ACC112 (cell line): ENCODE data around the gene ZFAND5.
A peak's percentile ranks its signal among the peaks of the same experiment; 100 is the strongest.

Experiments
- H2AFZ ChIP-seq: fragments of 200-600 bp; sonication (generic); one replicate; pipeline ENCODE4 v1.6.0; 2017; ENCODE audit warnings: antibody characterized with exemption, low read length; ENCODE audit not compliant: unreplicated experiment
- H3K27ac ChIP-seq: fragments of 200-600 bp; sonication (generic); 2 replicates; pipeline ENCODE4 v1.5.1; 2014; ENCODE audit warnings: low read depth, mild to moderate bottlenecking, antibody characterized with exemption, low read length, moderate library complexity
- H3K27me3 ChIP-seq: fragments of 200-600 bp; sonication (generic); 2 replicates; pipeline ENCODE4 v1.6.1; 2014; ENCODE audit warnings: mild to moderate bottlenecking, antibody characterized with exemption, low read length, moderate library complexity, mixed read lengths; ENCODE audit not compliant: insufficient read depth
- H3K36me3 ChIP-seq: fragments of 200-600 bp; sonication (generic); 2 replicates; pipeline ENCODE4 v1.6.1; 2016; ENCODE audit warnings: mild to moderate bottlenecking, antibody characterized with exemption, low read length, moderate library complexity, mixed read lengths; ENCODE audit not compliant: insufficient read depth
- H3K4me1 ChIP-seq: fragments of 200-600 bp; sonication (generic); one replicate; pipeline ENCODE4 v1.6.1; 2016; ENCODE audit warnings: low read length, mixed read lengths; ENCODE audit not compliant: insufficient read depth, unreplicated experiment, control insufficient read depth
- H3K4me3 ChIP-seq: fragments of 200-600 bp; sonication (generic); 2 replicates; pipeline ENCODE4 v1.5.1; 2014; ENCODE audit warnings: mild to moderate bottlenecking, low read depth, low read length
- H3K79me2 ChIP-seq: fragments of 200-600 bp; sonication (generic); one replicate; pipeline ENCODE4 v1.6.0; 2016; ENCODE audit warnings: low read length; ENCODE audit not compliant: control insufficient read depth, unreplicated experiment, insufficient read depth

ZFAND5 gene

DNA sequence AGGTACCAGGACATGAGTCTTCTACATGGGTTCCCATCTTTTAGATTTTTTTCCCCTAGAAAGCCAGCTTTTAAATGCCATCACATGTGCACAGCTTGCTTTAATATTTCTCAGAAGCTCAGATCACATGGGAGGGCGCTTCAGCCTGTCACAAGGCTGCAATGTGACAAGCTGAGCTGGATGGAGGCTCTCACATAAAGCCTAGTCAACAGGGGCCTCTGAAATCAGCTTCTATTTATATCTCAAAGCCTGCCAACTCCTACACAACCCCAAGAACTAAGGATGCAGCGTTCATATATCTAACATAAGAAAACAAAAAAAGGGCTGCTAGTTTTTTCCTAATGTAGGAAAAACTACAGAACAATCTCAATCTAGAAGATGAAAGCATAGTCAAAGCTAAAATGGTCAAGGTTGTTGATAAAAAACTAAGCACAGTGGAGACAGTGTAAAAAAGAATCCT, 2.3 kb downstream of the ZFAND5 start:
- Histone ChIP-seq H3K27me3 (no peaks in the 10 kb centered on the region), H2AFZ (no peak overlapping the region), H3K79me2 (peaks cover 73% of the 10 kb centered on the region), H3K4me1 (peaks cover 42% of the 10 kb centered on the region), H3K27ac (peak overlapping the region; percentile 100), H3K36me3 (peaks cover 31% of the 10 kb centered on the region), H3K4me3 (peak overlapping the region; percentile 96)

DNA sequence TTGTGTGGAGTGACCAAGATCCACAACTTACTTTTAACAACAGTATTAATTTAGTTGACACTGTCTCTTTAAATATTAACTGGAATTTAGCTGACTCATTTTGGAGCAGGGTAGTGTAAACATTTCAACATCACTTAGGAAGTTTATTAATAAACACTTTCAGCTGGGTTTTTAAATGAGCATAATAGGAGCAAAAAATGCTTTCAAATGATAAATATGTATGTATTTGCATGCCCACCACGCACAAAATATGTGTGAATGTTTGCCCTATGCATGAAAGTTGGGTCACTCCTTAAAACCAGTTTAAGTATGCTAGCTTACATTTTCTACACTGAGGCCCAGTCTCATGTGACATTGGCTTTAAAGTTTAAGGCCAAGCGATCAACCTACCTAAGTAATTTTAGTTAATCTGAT, 2.9 kb downstream of the ZFAND5 start:
- Histone ChIP-seq H3K79me2 (peaks cover 79% of the 10 kb centered on the region), H3K36me3 (peaks cover 36% of the 10 kb centered on the region), H3K27ac (peak overlapping the region; percentile 100), H3K4me3 (peak overlapping the region; percentile 96), H3K4me1 (peaks cover 47% of the 10 kb centered on the region), H3K27me3 (no peaks in the 10 kb centered on the region), H2AFZ (no peak overlapping the region)

- Histone ChIP-seq H3K4me1 (peaks cover 49% of the 10 kb centered on the region), H2AFZ (no peak overlapping the region), H3K36me3 (peaks cover 46% of the 10 kb centered on the region), H3K27me3 (no peaks in the 10 kb centered on the region), H3K27ac (0 out of 2 replicates have a peak overlapping the region, but pooled peaks have one; percentile 100), H3K79me2 (peaks cover 87% of the 10 kb centered on the region), H3K4me3 (peak overlapping the region; percentile 96)
Observed at GRCh38 chr9:72361217-72361616, 3.8 kb downstream of the ZFAND5 start.

DNA sequence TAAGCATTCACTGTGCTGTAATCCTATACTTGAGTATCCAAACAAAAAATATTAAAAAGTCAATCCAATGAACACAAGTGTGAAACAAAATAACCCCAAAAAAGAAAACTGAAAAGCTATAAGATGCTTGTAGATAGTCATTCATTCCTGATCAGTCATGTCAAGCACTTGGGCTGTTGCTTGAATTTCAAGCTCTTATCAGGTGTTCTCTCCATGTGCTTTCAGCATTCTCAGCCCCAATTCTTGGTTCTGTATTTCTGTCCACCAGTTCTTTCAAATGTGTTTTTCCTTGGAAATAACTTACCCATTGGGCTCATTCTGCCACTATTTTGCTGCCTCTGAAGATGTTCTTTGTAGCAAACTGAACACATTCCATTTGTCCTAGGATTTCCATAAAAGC, 4.7 kb downstream of the ZFAND5 start:
- H3K4me3 ChIP-seq: no peak overlapping the region
- peaks cover 90% of the 10 kb centered on the region for H3K79me2 ChIP-seq
- no peak overlapping the region for H2AFZ ChIP-seq
- peaks cover 45% of the 10 kb centered on the region for H3K4me1 ChIP-seq
- peaks cover 55% of the 10 kb centered on the region for H3K36me3 ChIP-seq
- no peak overlapping the region for H3K27ac ChIP-seq
- H3K27me3 ChIP-seq: no peaks in the 10 kb centered on the region

GRCh38 chr9:72356041-72356582, 8.9 kb downstream of the ZFAND5 start:
- Histone ChIP-seq H3K27ac (no peak overlapping the region), H3K4me3 (no peak overlapping the region), H3K27me3 (no peaks in the 10 kb centered on the region), H2AFZ (no peak overlapping the region), H3K4me1 (peaks cover 47% of the 10 kb centered on the region), H3K36me3 (peaks cover 62% of the 10 kb centered on the region), H3K79me2 (peaks cover 51% of the 10 kb centered on the region)

DNA sequence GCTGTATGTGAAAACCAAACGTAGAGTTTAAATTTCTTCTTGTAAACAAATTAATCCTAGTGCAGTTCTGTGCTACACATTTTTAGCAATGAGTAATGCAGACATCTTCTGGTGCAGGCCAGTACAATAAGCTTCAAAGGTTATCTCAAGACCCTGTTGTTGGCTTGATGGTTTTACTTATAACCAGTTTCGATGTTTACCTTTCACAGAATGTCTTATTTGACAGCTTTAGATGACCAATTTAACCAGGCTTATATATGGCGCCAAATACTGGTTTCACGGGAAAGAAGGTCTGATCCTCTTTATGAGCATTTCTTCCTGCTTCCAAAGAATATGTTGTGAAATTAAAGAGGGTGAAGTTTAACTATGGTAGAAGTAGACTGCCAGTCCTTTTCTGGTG, 9.9 kb downstream of the ZFAND5 start:
- Histone ChIP-seq H3K27me3 (no peaks in the 10 kb centered on the region), H3K79me2 (peaks cover 42% of the 10 kb centered on the region), H3K36me3 (peaks cover 56% of the 10 kb centered on the region), H2AFZ (no peak overlapping the region), H3K4me3 (no peak overlapping the region), H3K27ac (no peak overlapping the region), H3K4me1 (peaks cover 38% of the 10 kb centered on the region)

- Histone ChIP-seq H2AFZ (no peak overlapping the region), H3K27ac (no peak overlapping the region), H3K36me3 (peaks cover 51% of the 10 kb centered on the region), H3K4me1 (peaks cover 33% of the 10 kb centered on the region), H3K4me3 (no peak overlapping the region), H3K27me3 (no peaks in the 10 kb centered on the region), H3K79me2 (peaks cover 37% of the 10 kb centered on the region)
Observed at GRCh38 chr9:72354704-72355103, 10.3 kb downstream of the ZFAND5 start.

DNA sequence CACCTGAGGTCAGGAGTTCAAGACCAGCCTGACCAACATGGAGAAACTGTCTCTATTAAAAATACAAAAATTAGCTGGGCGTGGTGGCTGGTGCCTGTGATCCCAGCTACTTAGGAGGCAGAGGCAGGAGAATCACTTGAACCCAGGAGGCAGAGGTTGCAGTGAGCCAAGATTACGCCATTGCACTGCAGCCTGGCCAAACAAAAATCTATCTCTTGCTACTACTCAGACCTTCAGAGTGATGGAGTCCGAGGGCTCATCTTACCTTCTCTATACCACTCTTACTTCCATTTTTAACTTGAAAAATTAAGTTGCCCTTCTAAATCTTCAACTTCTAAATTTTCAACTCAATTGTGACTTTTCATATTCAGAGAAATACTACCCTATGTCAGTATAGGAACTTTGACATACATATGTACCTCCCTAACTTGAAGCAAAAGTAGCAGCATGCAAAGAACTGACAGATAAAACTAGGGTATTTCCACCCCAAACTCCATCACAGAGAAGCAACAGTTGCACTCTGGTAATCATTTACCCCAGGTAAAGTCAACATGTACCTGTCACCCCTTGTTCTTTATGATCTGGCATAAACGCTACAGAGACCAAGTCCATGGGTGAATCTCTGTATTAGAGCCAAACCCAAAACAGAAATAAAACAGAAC, 11.4 kb downstream of the ZFAND5 start:
- Histone ChIP-seq H3K4me3 (no peak overlapping the region), H2AFZ (no peak overlapping the region), H3K27ac (no peak overlapping the region), H3K4me1 (peaks cover 24% of the 10 kb centered on the region), H3K36me3 (peaks cover 40% of the 10 kb centered on the region), H3K79me2 (peaks cover 26% of the 10 kb centered on the region), H3K27me3 (no peaks in the 10 kb centered on the region)

DNA sequence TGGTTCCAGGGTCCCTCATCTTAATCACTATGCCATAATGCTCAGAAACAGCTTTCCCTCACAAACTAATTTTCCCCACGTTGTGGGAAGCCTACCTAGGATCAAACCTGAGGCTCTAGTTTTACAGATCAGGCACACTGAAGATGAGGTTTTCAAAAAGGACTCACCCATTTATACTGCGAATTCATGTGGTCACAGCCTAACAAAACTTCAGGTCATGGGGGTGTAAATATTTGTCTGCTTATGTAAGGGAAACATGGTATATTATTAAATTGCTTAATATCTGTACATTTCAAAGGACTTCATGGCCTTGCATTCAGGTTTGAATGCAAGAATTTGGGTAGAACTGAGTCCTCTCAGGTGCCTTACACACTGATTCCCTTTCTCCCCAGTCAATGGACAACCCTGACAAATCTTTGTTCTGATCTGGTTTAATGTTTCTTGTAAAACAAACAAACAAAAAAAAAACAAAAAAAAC, 12.1 kb downstream of the ZFAND5 start:
- Histone ChIP-seq H2AFZ (no peak overlapping the region), H3K27ac (no peak overlapping the region), H3K36me3 (peaks cover 34% of the 10 kb centered on the region), H3K27me3 (no peaks in the 10 kb centered on the region), H3K79me2 (peaks cover 20% of the 10 kb centered on the region), H3K4me3 (no peak overlapping the region), H3K4me1 (peaks cover 18% of the 10 kb centered on the region)

DNA sequence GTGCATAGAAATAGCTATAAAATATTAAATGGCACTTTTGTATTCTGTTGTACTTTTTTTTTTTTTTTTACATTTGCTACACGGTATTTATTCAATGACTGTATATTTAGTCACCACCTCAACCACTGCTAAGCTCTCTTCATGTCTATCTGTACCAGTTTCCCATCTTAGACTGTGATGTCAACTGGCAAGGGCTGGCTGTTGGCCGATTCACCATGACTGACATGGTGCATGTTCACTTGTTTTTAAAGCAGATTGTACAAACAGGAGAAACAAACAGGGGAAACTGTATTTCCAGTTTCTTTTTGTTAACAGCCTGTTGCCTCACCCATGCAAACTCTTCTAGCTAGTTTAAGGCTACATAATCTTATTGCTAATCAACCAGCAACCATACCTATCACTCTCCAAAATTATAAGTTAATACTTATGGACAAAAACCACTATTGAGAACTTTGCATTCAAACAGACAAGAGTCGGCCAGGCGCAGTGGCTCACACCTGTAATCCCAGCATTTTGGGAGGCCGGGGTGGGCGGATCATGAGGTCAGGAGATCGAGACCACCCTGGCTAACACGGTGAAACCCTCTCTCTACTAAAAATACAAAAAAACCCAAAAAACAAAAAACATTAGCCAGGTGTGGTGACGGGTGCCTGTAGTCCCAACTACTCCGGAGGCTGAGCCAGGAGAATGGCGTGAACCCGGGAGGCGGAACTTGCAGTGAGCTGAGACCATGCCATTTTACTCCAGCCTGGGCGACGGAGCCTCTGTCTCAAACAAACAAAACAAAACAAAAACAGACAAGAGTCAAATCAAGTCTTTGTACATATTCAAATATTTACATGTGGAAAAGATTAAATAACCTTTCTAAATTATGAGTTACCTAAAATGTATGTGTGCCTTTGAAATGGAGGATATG, 13.2 kb downstream of the ZFAND5 start:
- H3K79me2 ChIP-seq: peaks cover 8% of the 10 kb centered on the region
- H3K27ac ChIP-seq: no peak overlapping the region
- peaks cover 22% of the 10 kb centered on the region for H3K36me3 ChIP-seq
- no peak overlapping the region for H3K4me3 ChIP-seq
- no peak overlapping the region for H2AFZ ChIP-seq
- peaks cover 8% of the 10 kb centered on the region for H3K4me1 ChIP-seq
- H3K27me3 ChIP-seq: no peaks in the 10 kb centered on the region
